ENCODE measurements around the gene SOX15.

SOX15 gene

DNA sequence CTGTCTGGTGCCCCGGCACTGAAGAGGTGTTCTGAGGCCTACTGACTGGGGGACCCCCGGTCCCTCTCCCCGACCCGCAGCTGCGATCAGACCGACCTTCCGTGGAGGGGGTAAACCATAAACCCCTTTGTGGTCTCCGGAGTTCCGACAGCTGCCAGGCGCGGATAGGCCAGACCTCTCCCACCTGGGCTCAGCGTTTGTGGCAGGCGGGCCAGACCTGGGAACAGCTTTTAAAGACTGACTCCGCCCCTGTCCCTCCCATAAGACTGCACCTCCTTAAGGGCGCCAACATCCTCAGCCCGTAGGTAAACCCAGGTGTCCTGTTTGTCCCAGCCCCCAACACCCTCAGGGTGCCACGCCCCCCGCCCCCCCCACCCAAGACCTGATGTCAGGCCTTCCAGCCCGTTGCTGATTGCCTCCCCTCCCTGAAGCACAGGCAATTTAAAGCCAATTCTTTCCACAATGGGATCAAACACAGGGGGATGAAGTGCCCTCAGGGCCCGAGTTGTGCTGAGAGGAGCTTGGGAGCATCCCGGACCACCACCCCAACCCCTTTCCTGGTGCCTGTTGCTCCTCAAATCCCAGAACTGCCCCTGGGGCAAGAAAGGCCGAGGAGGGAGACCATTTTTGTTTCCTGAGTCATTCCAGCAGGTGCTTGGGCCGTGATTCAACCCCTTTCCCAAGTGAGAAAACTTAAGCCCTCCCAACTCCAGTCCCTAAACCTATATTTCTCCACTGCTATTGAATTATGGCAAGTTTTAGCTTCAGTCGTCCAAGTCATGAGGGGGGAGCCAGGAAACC is at the start of gene SOX15:
TSS of gene SOX15 (minus strand) at position 204 of the 801 bp plus-strand sequence. CDS start 418 bp downstream, outside the sequence.
- peaks cover 47% of the 10 kb centered on the region for H3K36me3 ChIP-seq (ENCODE audit: control insufficient read depth, low read depth, low read length)
- H3K27me3 ChIP-seq (ENCODE audit: control insufficient read depth, insufficient read depth, low read length) = no peaks in the 10 kb centered on the region
- peak within 1 kb of the TSS; percentile 41 for H3K9ac ChIP-seq (ENCODE audit: low read length)

DNA sequence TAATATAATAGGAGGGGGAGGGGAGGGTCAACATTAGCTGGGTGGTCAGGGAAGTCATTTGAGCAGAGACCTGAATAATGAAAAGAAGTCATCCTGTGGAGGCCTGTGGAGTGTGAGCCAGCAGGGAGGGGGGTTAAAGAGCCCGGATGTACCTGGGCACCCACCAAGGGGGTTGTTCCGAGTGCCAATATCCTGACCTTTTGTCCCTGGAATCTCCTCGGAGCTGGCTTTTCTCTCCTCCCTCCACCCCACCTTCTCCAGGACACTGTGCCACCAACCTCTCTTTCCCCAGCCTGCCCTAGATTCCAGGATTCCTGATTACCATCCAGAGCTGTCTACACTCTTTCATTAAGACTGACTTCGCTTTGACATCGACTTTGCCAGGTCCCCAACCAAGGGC is 46.3 kb upstream of the SOX15 start:
- Histone ChIP-seq H3K36me3 (ENCODE audit: control insufficient read depth, low read depth, low read length) (no peaks in the 10 kb centered on the region), H3K9me3 (ENCODE audit: control insufficient read depth, low read depth, low read length) (no peaks in the 10 kb centered on the region), H3K9ac (ENCODE audit: low read length) (no peak overlapping the region), H3K27ac (ENCODE audit: low read length) (no peak overlapping the region), H3K27me3 (ENCODE audit: control insufficient read depth, insufficient read depth, low read length) (no peaks in the 10 kb centered on the region), H3K4me3 (ENCODE audit: low read length) (no peak overlapping the region), H3K4me1 (ENCODE audit: control insufficient read depth, low read depth, low read length) (peaks cover 8% of the 10 kb centered on the region)

More for the DNA sequence above, at the start of gene SOX15:
- Histone ChIP-seq H3K27ac (ENCODE audit: low read length) (peak within 1 kb of the TSS; percentile 38), H3K9me3 (ENCODE audit: control insufficient read depth, low read depth, low read length) (no peaks in the 10 kb centered on the region), H3K4me3 (ENCODE audit: low read length) (peak within 1 kb of the TSS; percentile 40), H3K4me1 (ENCODE audit: control insufficient read depth, low read depth, low read length) (peaks cover 17% of the 10 kb centered on the region)

DNA sequence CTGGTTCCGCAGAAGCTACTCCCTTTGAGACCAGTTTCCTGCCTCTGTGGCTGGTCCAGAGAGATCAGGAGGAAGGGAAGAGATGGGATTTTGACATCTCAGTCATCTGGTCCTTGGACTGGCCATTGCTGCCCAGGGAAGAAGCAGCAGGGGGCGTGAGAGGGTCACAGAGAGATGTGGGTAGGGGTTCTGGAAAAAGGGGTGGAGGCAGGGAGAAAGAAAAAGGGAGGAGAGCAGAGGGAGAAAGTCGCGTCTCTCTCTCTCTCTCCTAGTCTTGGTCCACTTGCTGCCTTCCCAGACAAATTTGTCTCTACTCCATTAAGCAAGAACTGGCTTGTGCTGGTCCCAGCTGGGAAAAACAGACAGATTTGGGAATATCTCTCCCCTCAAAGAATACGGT is 44.5 kb upstream of the SOX15 start:
- Histone ChIP-seq H3K9ac (ENCODE audit: low read length) (no peak overlapping the region), H3K27ac (ENCODE audit: low read length) (no peak overlapping the region), H3K9me3 (ENCODE audit: control insufficient read depth, low read depth, low read length) (no peaks in the 10 kb centered on the region), H3K4me3 (ENCODE audit: low read length) (no peak overlapping the region), H3K36me3 (ENCODE audit: control insufficient read depth, low read depth, low read length) (no peaks in the 10 kb centered on the region), H3K27me3 (ENCODE audit: control insufficient read depth, insufficient read depth, low read length) (no peaks in the 10 kb centered on the region), H3K4me1 (ENCODE audit: control insufficient read depth, low read depth, low read length) (peaks cover 8% of the 10 kb centered on the region)

- Histone ChIP-seq H3K27me3 (ENCODE audit: control insufficient read depth, insufficient read depth, low read length) (no peaks in the 10 kb centered on the region), H3K27ac (ENCODE audit: low read length) (no peak overlapping the region), H3K9me3 (ENCODE audit: control insufficient read depth, low read depth, low read length) (no peaks in the 10 kb centered on the region), H3K4me3 (ENCODE audit: low read length) (no peak overlapping the region), H3K9ac (ENCODE audit: low read length) (no peak overlapping the region), H3K4me1 (ENCODE audit: control insufficient read depth, low read depth, low read length) (peaks cover 8% of the 10 kb centered on the region), H3K36me3 (ENCODE audit: control insufficient read depth, low read depth, low read length) (no peaks in the 10 kb centered on the region)
Observed at GRCh38 chr17:7633093-7633492, 43.2 kb upstream of the SOX15 start.

- no peaks in the 10 kb centered on the region for H3K36me3 ChIP-seq (ENCODE audit: control insufficient read depth, low read depth, low read length)
- H3K4me3 ChIP-seq (ENCODE audit: low read length) = no peak overlapping the region
- H3K9ac ChIP-seq (ENCODE audit: low read length) = no peak overlapping the region
- peaks cover 8% of the 10 kb centered on the region for H3K4me1 ChIP-seq (ENCODE audit: control insufficient read depth, low read depth, low read length)
- no peak overlapping the region for H3K27ac ChIP-seq (ENCODE audit: low read length)
- no peaks in the 10 kb centered on the region for H3K27me3 ChIP-seq (ENCODE audit: control insufficient read depth, insufficient read depth, low read length)
- H3K9me3 ChIP-seq (ENCODE audit: control insufficient read depth, low read depth, low read length) = no peaks in the 10 kb centered on the region
Observed at GRCh38 chr17:7632492-7632894, 42.6 kb upstream of the SOX15 start.

DNA sequence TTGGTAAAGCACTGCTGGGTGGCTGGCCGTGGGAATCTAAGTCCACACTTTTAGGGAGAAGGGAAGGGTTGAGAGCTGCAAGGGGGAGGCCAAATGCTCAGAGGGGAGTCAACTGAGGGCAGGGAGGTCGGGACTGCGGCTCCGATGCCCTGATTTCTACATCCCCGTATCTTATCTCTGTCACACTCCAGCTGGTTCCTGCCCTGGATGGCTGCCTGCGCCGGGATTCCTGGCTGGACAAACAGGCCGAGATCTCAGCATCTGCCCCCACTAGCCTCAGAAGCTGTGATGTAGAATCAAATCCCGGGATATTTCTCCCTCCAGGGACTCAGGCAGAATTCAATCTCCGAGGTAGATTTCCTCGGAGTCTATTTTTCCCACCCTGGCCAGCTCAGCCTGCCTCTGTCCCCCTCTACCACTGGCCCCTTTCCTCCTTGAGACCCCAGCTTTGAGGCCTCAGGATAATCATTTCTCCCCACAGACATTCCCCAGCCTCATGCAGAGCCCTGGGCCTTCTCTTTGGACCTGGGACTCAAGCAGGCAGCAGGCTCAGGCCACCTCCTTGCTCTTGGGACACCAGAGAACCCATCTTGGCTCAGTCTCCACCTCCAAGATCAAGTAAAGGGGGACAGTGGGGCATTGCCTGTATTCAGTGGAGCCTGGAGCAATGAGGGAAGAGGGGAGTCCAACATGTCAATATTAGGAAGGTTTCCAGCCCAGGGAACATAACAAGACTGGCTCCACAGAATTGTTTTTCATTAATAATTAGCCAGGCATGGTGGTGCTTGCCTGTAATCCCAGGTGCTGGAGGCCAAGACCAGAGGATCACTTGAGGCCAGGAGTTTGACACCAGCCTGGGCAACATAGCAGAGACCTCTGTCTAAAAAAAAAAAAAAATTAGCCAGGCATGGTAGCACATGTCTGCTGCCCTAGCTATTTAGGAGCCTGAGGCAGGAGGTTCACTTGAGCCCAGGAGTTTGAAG is 41.8 kb upstream of the SOX15 start:
- Histone ChIP-seq H3K27me3 (ENCODE audit: control insufficient read depth, insufficient read depth, low read length) (no peaks in the 10 kb centered on the region), H3K27ac (ENCODE audit: low read length) (no peak overlapping the region), H3K36me3 (ENCODE audit: control insufficient read depth, low read depth, low read length) (no peaks in the 10 kb centered on the region), H3K9me3 (ENCODE audit: control insufficient read depth, low read depth, low read length) (no peaks in the 10 kb centered on the region), H3K4me1 (ENCODE audit: control insufficient read depth, low read depth, low read length) (peaks cover 11% of the 10 kb centered on the region), H3K4me3 (ENCODE audit: low read length) (no peak overlapping the region), H3K9ac (ENCODE audit: low read length) (no peak overlapping the region)

- no peak within 1 kb of the TSS for H3K27ac ChIP-seq (ENCODE audit: low read length)
- no peaks in the 10 kb centered on the region for H3K27me3 ChIP-seq (ENCODE audit: control insufficient read depth, insufficient read depth, low read length)
- H3K9ac ChIP-seq (ENCODE audit: low read length) = no peak within 1 kb of the TSS
- no peaks in the 10 kb centered on the region for H3K36me3 ChIP-seq (ENCODE audit: control insufficient read depth, low read depth, low read length)
- peaks cover 8% of the 10 kb centered on the region for H3K4me1 ChIP-seq (ENCODE audit: control insufficient read depth, low read depth, low read length)
- H3K4me3 ChIP-seq (ENCODE audit: low read length) = no peak within 1 kb of the TSS
- no peaks in the 10 kb centered on the region for H3K9me3 ChIP-seq (ENCODE audit: control insufficient read depth, low read depth, low read length)
Observed at GRCh38 chr17:7629939-7630571, 40.2 kb upstream of the SOX15 start, which contains the start of gene SHBG. SHBG (plus strand) TSS chr17:7630135; CDS start chr17:7630173, 38 bp downstream.

DNA sequence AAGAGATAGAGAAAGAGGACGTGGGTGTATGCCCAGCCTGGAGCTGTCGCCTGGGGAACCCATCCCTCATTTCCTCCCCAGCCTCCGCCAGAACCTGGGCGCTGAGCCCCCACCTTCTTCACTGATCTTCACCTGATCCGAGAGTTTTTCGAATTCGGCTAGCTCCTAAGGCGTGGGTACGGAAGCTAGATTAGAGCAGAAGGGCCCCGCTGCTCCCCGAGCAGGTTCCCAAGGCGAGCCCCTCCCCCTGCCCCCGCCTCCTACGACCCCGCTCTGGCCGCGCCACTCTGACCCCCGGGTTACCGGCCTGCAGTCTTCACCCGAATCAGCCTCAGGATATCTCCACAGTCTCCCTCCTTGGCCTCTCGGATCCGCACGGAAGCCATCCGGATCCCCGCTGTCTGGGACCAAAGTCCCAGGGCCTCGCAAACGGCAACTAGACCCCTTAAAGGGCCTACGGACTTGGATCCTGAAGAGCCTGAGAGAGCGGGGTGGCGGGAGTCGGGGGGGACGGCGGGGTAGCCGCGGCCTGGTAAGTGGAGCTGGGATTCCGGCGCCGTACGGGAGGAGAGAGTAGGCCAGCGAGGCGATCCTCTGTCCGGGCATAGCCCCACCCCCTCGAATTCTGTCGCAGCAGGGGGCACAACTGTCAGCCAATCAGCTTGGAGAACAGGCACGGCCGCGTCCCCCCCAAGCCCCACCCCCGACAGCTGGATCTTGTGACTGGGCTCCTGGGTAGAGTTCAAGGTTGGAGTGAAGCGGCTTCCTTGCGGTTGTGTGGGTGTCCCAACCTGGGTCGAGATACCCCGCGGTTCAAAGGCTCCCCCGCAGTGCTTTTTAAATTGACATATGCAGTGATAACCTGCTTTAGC is 37.6 kb upstream of the SOX15 start, which contains the start of gene SAT2:
TSS of gene SAT2 (minus strand) at position 572 of the 872 bp plus-strand sequence. CDS start at position 386, 186 bp downstream.
- no peaks in the 10 kb centered on the region for H3K36me3 ChIP-seq (ENCODE audit: control insufficient read depth, low read depth, low read length)
- no peaks in the 10 kb centered on the region for H3K9me3 ChIP-seq (ENCODE audit: control insufficient read depth, low read depth, low read length)
- H3K9ac ChIP-seq (ENCODE audit: low read length) = peak within 1 kb of the TSS; percentile 89
- H3K4me1 ChIP-seq (ENCODE audit: control insufficient read depth, low read depth, low read length) = peaks cover 8% of the 10 kb centered on the region
- peak within 1 kb of the TSS; percentile 89 for H3K4me3 ChIP-seq (ENCODE audit: low read length)
- H3K27ac ChIP-seq (ENCODE audit: low read length) = peak within 1 kb of the TSS; percentile 87
- no peaks in the 10 kb centered on the region for H3K27me3 ChIP-seq (ENCODE audit: control insufficient read depth, insufficient read depth, low read length)

DNA sequence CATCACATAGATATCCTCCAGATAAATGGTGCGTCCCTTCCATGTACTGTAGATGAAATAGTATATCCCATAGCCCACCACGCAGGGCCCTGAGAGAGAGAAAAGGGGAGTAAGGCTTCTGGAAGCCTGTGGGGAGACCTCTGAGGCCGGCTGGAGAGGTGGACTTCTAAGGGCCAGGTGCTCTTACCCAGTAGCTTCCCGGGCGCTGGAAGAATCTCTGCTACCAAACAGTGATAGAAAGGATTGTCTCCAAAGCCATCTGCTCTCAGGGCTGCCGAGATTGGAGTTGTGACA is 37.0 kb upstream of the SOX15 start:
- Histone ChIP-seq H3K27ac (ENCODE audit: low read length) (peak overlapping the region; percentile 87), H3K36me3 (ENCODE audit: control insufficient read depth, low read depth, low read length) (no peaks in the 10 kb centered on the region), H3K4me1 (ENCODE audit: control insufficient read depth, low read depth, low read length) (peaks cover 8% of the 10 kb centered on the region), H3K27me3 (ENCODE audit: control insufficient read depth, insufficient read depth, low read length) (no peaks in the 10 kb centered on the region), H3K9ac (ENCODE audit: low read length) (peak overlapping the region; percentile 89), H3K9me3 (ENCODE audit: control insufficient read depth, low read depth, low read length) (no peaks in the 10 kb centered on the region), H3K4me3 (ENCODE audit: low read length) (peak overlapping the region; percentile 89)

- Histone ChIP-seq H3K36me3 (ENCODE audit: control insufficient read depth, low read depth, low read length) (no peaks in the 10 kb centered on the region), H3K4me1 (ENCODE audit: control insufficient read depth, low read depth, low read length) (peaks cover 8% of the 10 kb centered on the region), H3K9me3 (ENCODE audit: control insufficient read depth, low read depth, low read length) (no peaks in the 10 kb centered on the region), H3K4me3 (ENCODE audit: low read length) (peak overlapping the region; percentile 89), H3K27ac (ENCODE audit: low read length) (no peak overlapping the region), H3K27me3 (ENCODE audit: control insufficient read depth, insufficient read depth, low read length) (no peaks in the 10 kb centered on the region), H3K9ac (ENCODE audit: low read length) (peak overlapping the region; percentile 89)
Observed at GRCh38 chr17:7626307-7626706, 36.4 kb upstream of the SOX15 start.

Measured in iPS-18a (cell line).